Measurements from ENCODE around the gene NAGPA.
A peak's percentile ranks its signal among the peaks of the same experiment; 100 is the strongest.

NAGPA gene

GRCh38 chr16:5027086-5027485 lies 6.6 kb downstream of the NAGPA start:
- DNase-seq = no peak

- no peak for DNase-seq
Observed at GRCh38 chr16:5026664-5027063, 7.1 kb downstream of the NAGPA start.

GRCh38 chr16:5025171-5025632 lies 8.5 kb downstream of the NAGPA start:
- DNase-seq = peak; percentile 48 to 55

GRCh38 chr16:5024632-5025031 lies 9.1 kb downstream of the NAGPA start:
- DNase-seq = no peak

GRCh38 chr16:5022521-5022920 lies 11.2 kb downstream of the NAGPA start:
- no peak for DNase-seq

GRCh38 chr16:5020551-5020950 lies 13.2 kb downstream of the NAGPA start:
- DNase-seq = peak; percentile 30 to 43

GRCh38 chr16:5019775-5020174 lies 14.0 kb downstream of the NAGPA start:
- DNase-seq = no peak

- DNase-seq = peak in 1 of 2 donors; percentile 86
Observed at GRCh38 chr16:5018793-5019192, 14.9 kb downstream of the NAGPA start.

GRCh38 chr16:5017678-5017969 lies 16.1 kb downstream of the NAGPA start:
- no peak for DNase-seq

- DNase-seq = peak in 1 of 2 donors; percentile 10
Observed at GRCh38 chr16:5016967-5017677, 16.6 kb downstream of the NAGPA start.

- no peak for DNase-seq
Observed at GRCh38 chr16:5015887-5016286, 17.8 kb downstream of the NAGPA start.

GRCh38 chr16:5015351-5015750 lies 18.4 kb downstream of the NAGPA start:
- DNase-seq = no peak

GRCh38 chr16:5012887-5013286 lies 20.8 kb downstream of the NAGPA start:
- DNase-seq = no peak

- no peak for DNase-seq
Observed at GRCh38 chr16:5011637-5012036, 22.1 kb downstream of the NAGPA start.

- no peak for DNase-seq
Observed at GRCh38 chr16:5010576-5011329, 23.0 kb downstream of the NAGPA start.

- DNase-seq = no peak
Observed at GRCh38 chr16:5008311-5008731, 25.4 kb downstream of the NAGPA start.

GRCh38 chr16:5007256-5007655 lies 26.5 kb downstream of the NAGPA start:
- DNase-seq = no peak

- peak in 1 of 2 donors; percentile 18 for DNase-seq
Observed at GRCh38 chr16:5006348-5007193, 27.2 kb downstream of the NAGPA start.

- no peak for DNase-seq
Observed at GRCh38 chr16:5005916-5006315, 27.8 kb downstream of the NAGPA start.

- no peak for DNase-seq
Observed at GRCh38 chr16:5004311-5004710, 29.4 kb downstream of the NAGPA start.

GRCh38 chr16:5003828-5004227 lies 29.9 kb downstream of the NAGPA start:
- no peak for DNase-seq

- DNase-seq = no peak
Observed at GRCh38 chr16:5003211-5003610, 30.5 kb downstream of the NAGPA start.

GRCh38 chr16:5002699-5003143 lies 31.0 kb downstream of the NAGPA start:
- no peak for DNase-seq

All from hippocampal formation (tissue), 2 donors.